ENCODE data around the gene CTNNA3.

The CTNNA3 gene

DNA sequence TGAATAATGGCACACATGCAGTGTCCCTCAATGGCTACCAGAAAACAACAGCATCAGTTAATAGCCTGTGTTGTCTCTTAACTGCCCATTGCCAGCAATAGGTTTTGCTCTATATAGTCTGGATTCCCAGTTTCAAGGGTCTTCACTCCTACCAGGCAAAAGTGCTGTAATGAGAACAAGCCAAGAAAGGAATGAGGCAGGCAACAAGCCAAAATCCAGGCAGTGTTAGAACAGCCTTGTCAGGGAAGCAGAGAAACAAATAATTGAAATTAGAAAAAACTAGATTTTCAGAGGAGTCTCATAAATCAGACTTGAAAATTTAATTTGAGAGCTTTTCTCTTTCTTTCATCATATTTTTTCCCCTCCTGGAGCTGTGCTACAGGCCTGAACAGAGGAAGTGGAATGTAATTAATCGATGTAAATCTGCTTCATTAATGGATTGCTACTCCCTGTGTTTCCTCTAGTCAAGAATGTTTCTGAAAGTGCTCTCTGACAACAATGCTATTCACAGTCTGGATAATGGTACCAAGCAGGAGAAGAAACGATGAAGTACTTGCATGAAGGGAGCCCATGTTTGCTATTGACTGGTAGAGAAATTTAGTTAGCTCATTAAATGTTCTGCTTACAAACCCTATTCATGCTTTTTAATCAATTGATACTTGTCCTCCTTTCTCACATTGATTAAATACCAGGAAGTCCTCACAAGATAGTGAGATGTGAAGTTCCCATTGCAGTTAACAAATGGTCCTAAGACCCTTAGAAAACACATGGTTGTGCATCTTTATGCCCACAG lies 972.2 kb downstream of the CTNNA3 start:
- FAIRE-seq: no peak

DNA sequence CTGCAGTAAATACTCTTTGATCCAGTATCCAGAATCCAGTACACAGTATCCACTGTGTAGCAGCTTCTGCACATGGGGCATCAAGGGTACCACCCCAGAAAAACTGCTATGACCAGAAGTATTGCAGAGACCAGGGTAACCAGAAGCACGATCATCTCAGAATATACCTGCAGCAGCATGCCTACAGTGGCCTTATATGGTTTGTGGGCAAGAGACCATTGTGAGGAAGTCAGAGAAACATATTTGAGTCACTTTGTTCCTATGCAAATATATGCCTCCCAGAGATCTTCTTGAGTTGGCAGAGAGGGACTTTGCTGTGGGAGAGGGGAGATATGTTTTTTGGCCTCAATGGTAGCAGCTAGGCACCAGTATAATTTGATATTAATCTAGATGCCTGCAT lies 976.5 kb downstream of the CTNNA3 start:
- FAIRE-seq: no peak

DNA sequence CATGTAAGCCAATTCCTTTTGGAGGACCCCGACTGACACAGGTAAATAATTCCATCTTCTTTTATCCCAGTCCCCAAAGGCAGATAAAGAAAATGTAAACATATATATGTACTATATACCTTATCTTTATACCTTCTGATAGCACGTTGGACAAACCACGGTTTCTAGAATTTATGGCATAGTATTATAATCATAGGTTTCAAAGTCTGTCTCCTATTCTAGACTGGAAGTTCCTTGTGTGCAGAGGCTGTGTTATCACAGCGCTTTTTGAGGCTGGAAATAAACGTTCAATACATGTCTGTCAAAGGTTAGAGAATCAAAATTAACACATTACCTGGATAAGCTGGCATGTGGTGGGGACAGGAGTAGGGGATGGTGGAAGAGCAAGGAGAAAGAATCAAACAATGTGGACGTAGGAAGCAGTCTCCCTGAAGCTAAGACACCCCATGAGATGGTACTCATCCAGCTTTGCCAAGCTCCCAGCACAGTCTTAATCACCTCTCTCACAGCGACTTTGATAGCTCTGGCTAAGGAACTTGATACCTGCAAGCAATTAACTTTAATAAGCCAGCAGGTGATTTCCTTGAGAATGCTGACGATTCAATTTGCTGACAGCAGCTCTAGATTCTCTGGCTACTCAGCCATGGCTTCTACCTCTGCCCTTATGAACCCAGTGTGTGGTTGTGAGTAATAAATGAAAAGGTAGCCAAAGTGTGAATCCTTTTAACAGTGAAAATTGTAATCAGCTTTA lies 978.6 kb downstream of the CTNNA3 start:
- FAIRE-seq: no peak

DNA sequence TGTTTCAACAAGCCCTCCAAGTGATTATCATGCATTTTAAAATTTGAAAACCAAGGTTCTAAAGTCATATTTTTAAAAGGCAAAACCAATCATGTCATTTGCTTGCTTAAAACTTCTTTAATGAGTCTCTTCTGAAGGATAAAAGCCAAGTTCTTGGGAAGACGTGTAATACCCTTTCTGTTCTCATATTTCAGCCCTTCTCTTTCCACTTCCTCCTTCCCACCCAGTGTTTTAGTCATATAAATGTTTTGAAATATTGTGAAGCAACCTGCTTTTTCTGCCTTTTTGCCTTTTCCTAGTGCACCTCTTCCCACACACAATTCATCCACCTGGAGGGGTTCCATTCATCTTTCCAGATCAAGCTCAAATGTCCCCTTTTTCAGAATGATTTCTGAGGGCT lies 981.3 kb downstream of the CTNNA3 start:
- FAIRE-seq: no peak

DNA sequence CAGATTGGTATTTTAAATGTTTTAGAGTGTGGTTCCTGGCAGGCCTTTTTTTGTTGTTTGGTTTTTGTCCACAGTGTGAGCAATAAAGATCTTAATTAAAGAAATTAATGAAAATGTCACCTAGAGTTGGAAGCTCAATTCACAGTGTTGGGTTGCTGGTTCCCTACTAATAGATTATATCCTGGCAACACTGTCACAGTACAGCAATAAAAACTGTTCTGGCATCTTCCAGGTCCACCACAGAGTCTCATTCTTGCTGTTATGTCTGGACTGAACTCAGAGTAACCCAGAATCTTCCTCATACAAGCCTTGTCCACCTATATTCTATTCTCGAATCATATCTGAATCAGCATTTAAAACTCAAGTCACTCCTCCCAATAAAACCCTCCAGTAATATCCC lies 982.6 kb downstream of the CTNNA3 start:
- no peak for FAIRE-seq

DNA sequence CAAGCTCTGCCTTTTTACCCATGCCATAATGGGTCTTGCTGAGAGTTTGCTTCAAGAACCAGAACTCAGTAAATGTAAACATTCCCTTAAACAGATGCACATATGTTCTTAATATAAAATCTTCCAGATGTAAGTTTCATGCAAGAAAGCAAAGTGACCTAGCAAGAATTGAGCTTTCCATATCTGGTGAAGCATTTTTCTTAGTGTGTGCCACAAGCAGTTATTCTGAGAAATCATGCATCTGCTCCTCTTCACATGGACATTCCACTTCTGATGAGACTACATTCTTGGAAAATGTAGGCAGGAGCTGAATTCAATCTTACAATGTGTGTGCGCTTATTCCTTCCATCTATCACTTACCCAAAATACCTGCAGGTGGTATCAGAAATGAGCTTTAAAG lies 997.9 kb downstream of the CTNNA3 start:
- no peak for FAIRE-seq

DNA sequence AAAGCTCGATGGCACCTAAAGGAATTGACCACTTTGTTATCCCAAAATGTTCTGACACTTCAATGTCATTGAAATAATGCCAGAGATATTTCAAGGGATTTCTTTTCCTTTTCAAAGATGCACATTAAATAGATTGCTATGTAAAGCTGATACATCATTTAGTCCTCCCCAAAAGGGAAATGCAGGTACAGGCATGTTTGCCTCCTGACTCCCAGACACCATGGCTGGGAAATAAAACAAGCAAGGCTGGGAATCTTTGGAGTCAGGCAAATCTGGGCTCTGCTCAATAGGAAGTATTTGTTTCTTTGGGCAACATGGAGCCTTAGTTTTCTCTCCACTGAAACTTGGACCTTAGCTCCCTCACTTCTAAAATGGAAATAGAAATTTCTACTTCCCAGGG lies 1000.9 kb downstream of the CTNNA3 start:
- no peak for FAIRE-seq

DNA sequence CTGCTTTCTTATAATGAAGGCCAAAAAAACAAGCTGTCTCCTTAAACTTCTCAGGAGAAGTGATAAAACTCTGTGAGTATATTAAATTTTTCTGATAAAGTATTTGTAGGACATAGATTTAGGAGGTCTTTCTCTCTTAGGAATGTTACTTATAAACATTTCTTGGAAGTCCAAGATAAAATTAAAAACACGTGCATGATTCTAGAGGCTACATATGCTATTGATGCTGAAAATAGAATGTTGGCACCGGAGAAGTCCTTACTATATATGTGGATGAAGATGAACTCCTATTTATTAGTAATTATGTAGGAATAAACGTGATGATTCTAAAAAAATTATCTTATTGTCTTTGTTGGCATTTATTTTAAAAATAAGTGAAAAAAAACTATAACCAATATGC lies 1011.4 kb downstream of the CTNNA3 start:
- no peak for FAIRE-seq

DNA sequence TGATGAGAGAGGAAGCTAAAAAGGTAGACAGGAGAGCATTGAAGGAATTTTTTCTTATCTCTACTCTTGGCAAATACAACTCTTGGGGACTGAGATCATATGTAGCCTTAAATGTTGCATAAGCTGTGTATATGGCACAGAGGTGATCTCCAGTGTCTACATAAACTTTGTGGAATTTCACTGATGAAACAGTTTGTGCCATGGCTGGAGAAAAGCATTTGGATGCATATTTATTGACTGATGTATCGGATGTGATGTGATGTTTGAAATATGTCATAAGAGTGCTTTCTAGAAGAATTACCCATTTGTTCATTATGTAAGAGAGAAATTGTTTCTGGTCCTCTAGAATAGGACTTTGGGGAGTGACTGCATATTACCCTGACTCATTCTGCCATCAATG lies 1015.1 kb downstream of the CTNNA3 start:
- no peak for FAIRE-seq

DNA sequence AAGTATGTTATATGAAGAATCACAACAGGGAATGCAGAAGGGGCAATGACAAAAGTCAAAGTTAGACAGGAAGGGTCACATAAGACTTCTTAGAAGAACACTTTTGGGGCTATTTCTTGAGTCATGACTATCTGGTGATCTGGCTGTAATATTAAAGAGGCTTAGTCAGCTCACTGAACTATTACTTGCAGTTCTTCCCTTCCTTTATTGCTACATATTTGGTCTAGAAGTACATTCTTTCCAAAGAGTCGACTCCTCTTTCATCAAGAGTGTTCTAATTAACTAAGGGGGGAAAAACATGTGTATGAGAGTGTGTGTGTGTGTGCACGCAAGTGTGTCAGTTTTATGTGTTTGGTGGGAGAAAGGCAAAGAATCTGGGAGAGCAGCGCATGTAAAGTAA lies 1017.5 kb downstream of the CTNNA3 start:
- FAIRE-seq: no peak

DNA sequence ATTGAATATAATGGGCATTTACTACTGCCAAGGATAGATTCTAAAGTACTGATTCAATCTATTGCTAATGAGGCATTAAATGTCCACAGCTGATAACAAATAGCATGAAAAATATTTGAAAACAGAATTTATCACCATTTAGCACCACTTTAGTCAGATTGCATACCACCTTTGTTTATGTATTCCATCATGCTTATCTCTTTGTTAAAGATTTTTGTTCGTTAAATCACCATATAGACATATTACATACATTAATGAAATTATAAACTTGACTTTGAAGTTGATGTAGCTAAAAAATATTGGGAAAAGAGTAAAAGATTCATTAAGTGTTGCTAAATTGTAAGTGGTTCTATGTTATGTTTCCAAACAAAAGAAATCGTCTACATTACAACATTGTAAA lies 1022.9 kb downstream of the CTNNA3 start:
- no peak for FAIRE-seq

DNA sequence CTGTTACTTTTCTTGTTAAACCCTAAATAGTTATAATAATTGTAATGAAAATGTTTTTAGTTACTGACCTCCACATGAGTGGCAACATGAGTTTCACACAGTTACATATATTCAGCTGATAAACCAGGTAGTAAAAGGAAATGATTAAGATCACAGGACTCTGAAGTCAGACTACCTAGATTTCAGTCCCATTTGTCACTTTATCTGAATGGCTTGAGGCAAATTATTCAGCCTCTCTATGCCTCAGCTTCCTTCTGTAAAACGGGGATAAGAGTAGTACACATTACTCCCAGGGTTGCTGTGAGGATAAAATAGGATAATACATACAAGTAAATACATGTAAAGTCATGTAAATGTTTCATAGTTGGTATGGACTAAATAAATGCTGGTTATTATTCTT lies 1024.4 kb downstream of the CTNNA3 start:
- FAIRE-seq: no peak

DNA sequence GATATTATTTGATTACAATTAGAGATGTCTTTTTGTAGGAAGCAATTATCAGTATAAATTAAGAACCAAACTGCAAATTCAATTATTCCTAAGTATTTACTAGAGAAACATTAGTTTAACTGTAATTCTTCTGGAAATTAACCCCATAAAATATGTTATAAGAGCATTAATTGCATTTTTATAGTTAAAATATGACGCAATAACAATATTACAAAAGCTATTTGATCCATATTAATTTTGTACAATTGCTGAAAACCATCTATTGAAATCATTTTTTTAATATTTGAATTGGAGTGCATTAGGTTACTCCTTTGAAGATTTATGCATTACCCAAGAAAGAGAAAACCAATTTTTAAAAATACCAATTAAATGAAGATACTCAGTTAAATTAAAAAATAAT lies 1024.9 kb downstream of the CTNNA3 start:
- FAIRE-seq: no peak

DNA sequence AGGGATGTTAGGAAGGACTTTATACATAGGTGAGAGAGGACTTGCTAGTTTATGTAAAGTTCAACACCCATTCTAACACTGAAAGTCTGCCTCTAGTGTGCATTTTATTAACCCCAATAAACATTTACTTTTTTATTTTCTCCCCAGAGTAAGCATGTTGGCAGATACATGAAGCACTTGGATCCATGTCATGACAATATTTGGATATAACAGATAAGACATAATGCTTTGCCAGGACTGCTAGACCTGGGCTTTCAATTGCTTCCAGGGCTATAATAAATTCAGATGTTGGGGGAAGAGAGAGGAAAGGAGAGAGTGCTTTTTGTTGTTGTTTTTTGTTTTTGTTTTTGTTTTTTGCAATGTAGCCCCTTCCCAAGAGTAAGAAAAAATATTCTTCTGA lies 1039.5 kb downstream of the CTNNA3 start:
- no peak for FAIRE-seq

DNA sequence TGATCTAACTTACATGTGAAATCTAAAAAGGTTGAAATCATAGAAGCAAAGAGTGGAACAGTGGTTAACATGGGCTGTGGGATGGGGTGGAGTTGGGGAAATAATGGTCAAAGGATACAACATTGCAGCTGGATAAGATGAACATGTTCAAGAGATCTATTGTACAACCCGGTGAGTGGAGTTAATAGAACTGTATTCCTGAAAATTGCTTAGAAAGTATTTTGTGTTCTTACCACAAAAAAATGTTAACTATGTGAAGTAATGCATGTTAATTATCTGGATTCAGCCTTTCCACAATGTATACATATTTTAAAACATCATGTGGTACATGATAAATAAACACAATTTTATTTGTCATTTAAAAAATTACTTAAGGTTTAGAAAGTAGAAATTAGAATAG lies 1041.1 kb downstream of the CTNNA3 start:
- FAIRE-seq: no peak

DNA sequence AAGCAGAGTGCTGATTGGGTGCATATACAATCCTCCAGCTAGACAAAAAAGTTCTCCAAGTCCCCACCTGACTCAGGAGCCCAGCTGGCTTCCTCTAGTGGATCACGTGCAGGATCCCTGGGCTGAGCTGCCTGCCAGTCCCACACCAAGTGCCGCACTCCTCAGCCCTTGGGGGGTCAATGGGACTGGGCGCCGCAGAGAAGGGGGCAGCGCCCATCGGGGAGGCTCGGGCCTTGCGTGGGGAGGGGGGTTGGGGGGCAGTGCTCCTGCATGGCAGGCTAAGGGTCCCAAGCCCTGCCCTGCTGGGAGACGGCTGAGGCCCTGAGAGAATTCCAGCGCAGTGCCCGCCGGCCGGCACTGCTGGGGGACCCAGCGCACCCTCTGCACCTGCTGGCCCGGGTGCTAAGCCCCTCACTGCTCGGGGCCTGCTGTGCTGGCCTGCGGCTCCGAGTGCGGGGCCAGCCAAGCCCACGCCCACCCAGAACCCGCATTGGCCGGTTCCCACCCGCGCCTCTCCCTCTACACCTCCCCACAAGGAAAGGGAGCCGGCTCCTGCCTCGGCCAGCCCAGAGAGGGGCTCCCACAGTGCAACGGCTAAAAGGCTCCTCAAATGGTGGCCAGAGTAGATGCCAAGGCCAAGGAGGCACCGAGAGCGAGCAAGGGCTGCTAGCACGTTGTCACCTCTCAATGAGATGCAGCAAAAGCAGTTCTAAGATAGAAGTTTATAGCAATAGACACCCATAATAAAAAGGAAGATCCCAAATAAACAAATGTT lies 1044.5 kb downstream of the CTNNA3 start:
- no peak for FAIRE-seq

DNA sequence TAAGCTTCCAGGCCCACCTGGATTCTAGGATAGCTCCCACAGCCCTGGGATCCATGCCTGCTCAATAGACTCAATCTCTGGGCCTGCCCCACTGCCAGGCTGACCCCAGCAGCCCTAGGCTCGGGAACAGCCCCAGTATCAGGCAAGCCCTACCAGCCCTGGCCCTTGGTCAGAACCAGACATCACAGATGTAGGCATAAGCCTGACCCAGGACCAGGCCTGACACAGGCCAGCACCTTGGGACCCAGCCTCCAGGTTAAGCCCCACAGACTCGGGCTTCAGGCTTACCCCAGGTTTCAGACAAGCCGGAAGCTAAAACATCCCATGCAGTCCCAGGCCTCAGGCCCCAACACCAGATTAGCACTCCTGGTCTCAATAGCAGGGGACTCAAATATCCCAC lies 1046.4 kb downstream of the CTNNA3 start:
- no peak for FAIRE-seq

DNA sequence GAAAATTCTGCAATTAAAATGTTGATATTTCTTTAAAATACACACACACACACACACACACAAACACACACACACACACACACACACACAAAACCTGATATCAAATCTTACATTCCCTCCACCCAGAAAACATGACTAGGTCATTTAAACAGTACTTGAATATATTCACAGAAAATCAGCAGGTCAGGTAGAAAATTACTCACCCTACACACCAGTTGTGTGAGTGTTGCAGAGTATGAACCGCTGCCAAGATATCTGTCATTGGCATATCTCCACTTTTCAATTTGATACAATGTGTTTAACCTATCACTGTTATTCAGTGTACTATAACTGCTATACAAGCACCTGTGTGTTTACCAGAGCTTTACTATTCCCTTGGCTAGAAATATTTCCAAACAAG lies 1053.8 kb downstream of the CTNNA3 start:
- FAIRE-seq: no peak

DNA sequence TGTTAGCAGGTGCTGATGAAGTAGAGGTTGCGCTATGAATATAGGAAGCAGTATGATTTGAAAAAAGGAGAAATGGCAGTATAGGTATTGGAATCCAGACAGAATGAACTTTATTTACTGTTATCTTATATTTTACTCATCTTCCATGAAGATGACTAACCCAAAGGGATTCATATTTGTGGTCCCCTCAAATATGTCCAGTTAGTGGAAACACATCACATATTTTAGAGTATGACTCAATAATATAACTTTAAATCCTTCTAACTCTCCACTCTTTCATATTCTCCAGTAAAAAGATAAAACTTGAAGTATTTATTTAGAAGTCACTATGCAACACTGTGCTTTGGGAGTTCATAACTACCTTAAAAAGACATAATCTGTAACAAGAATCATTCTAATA lies 1056.6 kb downstream of the CTNNA3 start:
- FAIRE-seq: no peak

DNA sequence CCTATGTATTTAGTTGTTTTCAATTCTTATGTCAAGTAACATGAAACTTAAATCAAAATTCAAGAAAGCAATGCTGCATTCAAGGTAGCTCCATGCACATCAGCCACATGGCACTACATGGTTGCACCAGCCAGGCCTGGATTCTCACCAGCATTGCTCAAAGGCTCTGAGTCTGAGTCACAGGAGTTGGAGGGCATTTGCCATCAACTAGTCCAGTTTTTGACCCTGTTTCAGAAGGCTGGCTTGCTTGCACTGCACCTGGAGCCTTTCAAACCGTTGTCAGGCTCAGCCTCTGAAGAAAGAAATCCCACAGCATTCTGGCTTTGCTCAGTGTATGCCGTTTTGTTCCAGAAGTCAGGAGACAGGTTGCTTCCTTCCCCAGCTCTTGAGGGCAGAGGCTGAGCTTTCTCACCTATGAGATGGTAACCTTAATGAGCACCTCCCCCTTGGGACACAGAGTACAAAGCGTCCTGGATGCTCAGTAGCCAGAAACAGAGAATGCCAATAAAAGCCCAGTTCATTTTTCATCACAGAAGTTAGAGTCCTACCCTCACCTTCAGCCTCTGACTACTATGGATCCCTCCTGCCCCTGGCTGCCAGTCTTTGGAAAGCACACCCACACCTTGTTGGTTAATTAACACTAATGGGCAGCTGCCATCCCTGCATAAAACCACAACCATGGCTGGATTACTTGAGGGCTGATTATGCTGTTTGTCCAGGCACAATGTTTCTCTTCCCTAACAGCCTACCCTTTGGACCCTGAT lies 1058.5 kb downstream of the CTNNA3 start:
- no peak for FAIRE-seq

DNA sequence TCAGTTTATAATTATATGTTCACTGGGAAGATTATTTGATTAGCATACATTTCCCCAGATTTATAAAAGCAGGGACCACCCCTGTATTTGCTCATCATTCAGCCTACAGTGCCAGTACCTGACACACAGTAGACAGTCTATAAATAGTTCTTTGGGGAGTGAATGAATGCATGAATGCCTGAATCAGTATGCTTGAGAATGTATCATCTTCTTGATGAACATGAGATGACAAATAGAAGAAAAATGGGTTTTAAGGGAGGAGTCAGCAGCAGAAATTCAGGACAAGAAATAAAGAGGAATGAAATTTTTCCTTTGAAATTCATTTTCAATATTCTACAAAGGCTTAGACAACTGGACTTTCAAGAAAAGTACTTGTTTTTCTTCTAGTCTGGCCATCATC lies 1066.0 kb downstream of the CTNNA3 start:
- FAIRE-seq: no peak

DNA sequence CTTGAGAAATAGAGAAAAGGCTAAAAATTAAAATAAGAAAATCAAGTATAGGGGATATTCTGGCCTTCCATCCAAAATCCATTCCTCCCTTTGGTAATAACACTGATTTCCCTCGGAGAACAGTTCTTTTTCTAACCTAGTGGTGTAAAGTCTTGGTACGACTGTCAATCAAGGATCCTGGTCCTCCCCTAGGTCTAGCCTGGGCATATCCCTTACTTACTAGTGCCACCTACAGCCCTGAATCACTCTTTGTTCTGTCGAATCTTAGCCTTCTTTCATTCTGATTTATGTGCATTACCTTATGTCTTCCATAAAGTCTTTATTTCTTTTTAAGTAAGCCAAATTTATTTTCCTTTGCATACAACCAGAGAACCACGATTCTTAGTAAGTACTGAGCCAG lies 1068.8 kb downstream of the CTNNA3 start:
- FAIRE-seq: no peak

Data from endometrium (tissue), 2 donors.